ENCODE measurements around the gene RASSF7.

The RASSF7 gene

GRCh38 chr11:560305-561147 is at the start of gene RASSF7, which contains the start of gene LMNTD2:
TSS of gene RASSF7 (plus strand) at chr11:560970. CDS start at chr11:561769, 799 bp downstream.
TSS of gene LMNTD2 (minus strand) at chr11:560738. CDS start at chr11:560716, 22 bp downstream.
- TF ChIP-seq OSR1 (CRISPR knock-in tag; IDR thresholded peaks at IDR 0.05), result no peak
- no peak for TF ChIP-seq RARB (CRISPR knock-in tag; IDR thresholded peaks at IDR 0.05)
- no peak for TF ChIP-seq POU6F1 (CRISPR knock-in tag; IDR thresholded peaks at IDR 0.05; ENCODE audit: borderline replicate concordance, low read depth)
- no peak for TF ChIP-seq SNAI2 (CRISPR knock-in tag; IDR thresholded peaks at IDR 0.05)
- TF ChIP-seq PATZ1 (CRISPR knock-in tag; IDR thresholded peaks at IDR 0.05; ENCODE audit: borderline replicate concordance), result no peak
- no peak for TF ChIP-seq TSHZ2 (CRISPR knock-in tag; IDR thresholded peaks at IDR 0.05)
- no peak for TF ChIP-seq ESRRG (CRISPR knock-in tag; IDR thresholded peaks at IDR 0.05)
- peak; percentile 86 for ATAC-seq

GRCh38 chr11:512761-513595 is 47.8 kb upstream of the RASSF7 start:
- TF ChIP-seq PPARA (CRISPR knock-in tag; IDR thresholded peaks at IDR 0.05; ENCODE audit: borderline replicate concordance), result no peak
- TF ChIP-seq CSDC2 (CRISPR knock-in tag; IDR thresholded peaks at IDR 0.05), result no peak
- ATAC-seq, result no peak

GRCh38 chr11:514606-515005 is 46.2 kb upstream of the RASSF7 start:
- no peak for ATAC-seq

More at GRCh38 chr11:514606-515005, 46.2 kb upstream of the RASSF7 start:
- TF ChIP-seq ISL1 (CRISPR knock-in tag; IDR thresholded peaks at IDR 0.05), result no peak
- no peak for TF ChIP-seq ESRRG (CRISPR knock-in tag; IDR thresholded peaks at IDR 0.05)
- TF ChIP-seq ARNTL (CRISPR knock-in tag; IDR thresholded peaks at IDR 0.05; ENCODE audit: borderline replicate concordance, low read depth), result no peak
- no peak for TF ChIP-seq ZNF565 (CRISPR knock-in tag; conservative IDR thresholded peaks at IDR 0.05; ENCODE audit: low read depth)
- no peak for TF ChIP-seq TCF4 (CRISPR knock-in tag; IDR thresholded peaks at IDR 0.05; ENCODE audit: borderline replicate concordance)
- no peak for TF ChIP-seq CREB5 (CRISPR knock-in tag; IDR thresholded peaks at IDR 0.05; ENCODE audit: low read depth)
- TF ChIP-seq BACH2 (CRISPR knock-in tag; IDR thresholded peaks at IDR 0.05; ENCODE audit: borderline replicate concordance), result no peak
- TF ChIP-seq ZC3H10 (CRISPR knock-in tag; IDR thresholded peaks at IDR 0.05), result no peak
- no peak for TF ChIP-seq ZFP30 (CRISPR knock-in tag; IDR thresholded peaks at IDR 0.05)
- TF ChIP-seq CSRNP3 (CRISPR knock-in tag; IDR thresholded peaks at IDR 0.05), result no peak
- no peak for TF ChIP-seq TSHZ2 (CRISPR knock-in tag; IDR thresholded peaks at IDR 0.05)

All from SK-N-SH treated with all-trans-retinoic acid at 6 μM for 48 hours (cell line).